HepG2 (cell line): ENCODE results near the gene RNF114. TPM values are rescaled to one million over a fixed set of nuclear protein-coding genes. Genes with fewer than 3 reads are reported as not detected.

Experiments
- ARID3A ChIP-seq: IDR thresholded peaks from 2 replicates; pipeline ENCODE4 v1.6.1; 2012; ENCODE audit warnings: low read depth, low read length, improper control_type of control experiment
- ASH2L ChIP-seq: fragments of 300-600, 200-600 bp; sonication (generic); IDR thresholded peaks from 2 replicates; pipeline ENCODE4 v1.7.0; 2017; ENCODE audit warnings: low read depth, mild to moderate bottlenecking, moderate library complexity, mixed read lengths, low read length; ENCODE audit not compliant: insufficient read length
- DMAP1 ChIP-seq: IDR thresholded peaks from 2 replicates; pipeline ENCODE4 v1.6.1; 2016
- FOXA3 ChIP-seq: IDR thresholded peaks from 2 replicates; pipeline ENCODE4 v1.6.1; 2016; ENCODE audit warnings: missing genetic modification reagents, missing compliant biosample characterization
- GATAD1 ChIP-seq: IDR thresholded peaks from 2 replicates; pipeline ENCODE4 v1.6.1; 2016; ENCODE audit warnings: missing genetic modification reagents, missing compliant biosample characterization
- GTF3A ChIP-seq: sonication (generic); formaldehyde crosslinking; conservative IDR thresholded peaks from 2 replicates; pipeline ENCODE4 v1.4.0; 2020; ENCODE audit warnings: mild to moderate bottlenecking, missing genetic modification reagents
- HNF4A ChIP-seq: sonication (generic); formaldehyde crosslinking; IDR thresholded peaks from 2 replicates; pipeline ENCODE4 v1.4.0; 2020; ENCODE audit warnings: missing genetic modification reagents
- HNRNPL ChIP-seq: fragments of 200-400 bp; formaldehyde crosslinking; IDR thresholded peaks from 2 replicates; pipeline ENCODE4 v1.6.1; 2017; ENCODE audit warnings: mild to moderate bottlenecking, low read depth, low read length
- HNRNPLL ChIP-seq: fragments of 200-400 bp; formaldehyde crosslinking; IDR thresholded peaks from 2 replicates; pipeline ENCODE4 v1.6.1; 2017; ENCODE audit warnings: mild to moderate bottlenecking, low read depth, low read length; ENCODE audit not compliant: poor library complexity, severe bottlenecking
- JUN ChIP-seq: sonication (generic); formaldehyde crosslinking; IDR thresholded peaks from 2 replicates; pipeline ENCODE4 v1.4.0; 2020; ENCODE audit warnings: mild to moderate bottlenecking, missing genetic modification reagents
- KDM6A ChIP-seq: IDR thresholded peaks from 2 replicates; pipeline ENCODE4 v1.6.1; 2016; ENCODE audit warnings: low read depth
- LCORL ChIP-seq, 2 experiments: fragments of 450-650 bp in 1 of 2; sonication (generic) in 1 of 2; formaldehyde crosslinking in 1 of 2; IDR thresholded peaks; 2 replicates each; pipeline versions ENCODE4 v1.5.0 to v1.6.1; 2017 to 2020; ENCODE audit warnings: antibody characterized with exemption in 1 of 2, missing genetic modification reagents in 1 of 2
- MED1 ChIP-seq: sonication (generic); formaldehyde crosslinking; IDR thresholded peaks from 2 replicates; pipeline ENCODE4 v1.4.0; 2020; ENCODE audit warnings: missing genetic modification reagents
- MED13 ChIP-seq: sonication (generic); formaldehyde crosslinking; IDR thresholded peaks from 2 replicates; pipeline ENCODE4 v1.5.0; 2020; ENCODE audit warnings: missing genetic modification reagents
- MEF2D ChIP-seq: sonication (generic); formaldehyde crosslinking; IDR thresholded peaks from 2 replicates; pipeline ENCODE4 v1.5.1; 2020; ENCODE audit warnings: mild to moderate bottlenecking, missing genetic modification reagents
- MIER2 ChIP-seq: IDR thresholded peaks from 2 replicates; pipeline ENCODE4 v1.6.1; 2016; ENCODE audit warnings: missing biosample characterization, missing genetic modification reagents
- MXI1 ChIP-seq: IDR thresholded peaks from 3 replicates; pipeline ENCODE4 v1.6.1; 2012; ENCODE audit warnings: low read depth, low read length, inconsistent platforms, borderline replicate concordance
- MYC ChIP-seq: sonication (generic); formaldehyde crosslinking; IDR thresholded peaks from 2 replicates; pipeline ENCODE4 v1.9.0; 2021; ENCODE audit warnings: missing genetic modification reagents, borderline replicate concordance
- NR2F2 ChIP-seq: IDR thresholded peaks from 2 replicates; pipeline ENCODE4 v1.6.1; 2012; ENCODE audit warnings: low read depth, inconsistent platforms, borderline replicate concordance
- PAXIP1 ChIP-seq: sonication (generic); formaldehyde crosslinking; conservative IDR thresholded peaks from 2 replicates; pipeline ENCODE4 v1.4.0; 2020; ENCODE audit warnings: mild to moderate bottlenecking, missing genetic modification reagents, moderate library complexity
- RXRA ChIP-seq: sonication (generic); formaldehyde crosslinking; IDR thresholded peaks from 2 replicates; pipeline ENCODE4 v1.5.1; 2020; ENCODE audit warnings: missing genetic modification reagents
- RXRB ChIP-seq: IDR thresholded peaks from 2 replicates; pipeline ENCODE4 v1.6.1; 2016; ENCODE audit warnings: borderline replicate concordance, missing genetic modification reagents, missing compliant biosample characterization
- TBL1XR1 ChIP-seq: fragments of 150-350 bp; IDR thresholded peaks from 2 replicates; pipeline ENCODE4 v1.6.1; 2014; ENCODE audit warnings: borderline replicate concordance, low read length; ENCODE audit not compliant: partially characterized antibody
- TMF1 ChIP-seq: sonication (generic); formaldehyde crosslinking; IDR thresholded peaks from 2 replicates; pipeline ENCODE4 v1.8.1; 2022; ENCODE audit warnings: low read depth, missing genetic modification reagents
- ZBTB1 ChIP-seq: sonication (generic); formaldehyde crosslinking; IDR thresholded peaks from 2 replicates; pipeline ENCODE4 v1.4.0; 2020; ENCODE audit warnings: missing genetic modification reagents, borderline replicate concordance
- ZNF234 ChIP-seq: sonication (generic); formaldehyde crosslinking; conservative IDR thresholded peaks from 2 replicates; pipeline ENCODE4 v1.5.1; 2020; ENCODE audit warnings: mild to moderate bottlenecking, missing genetic modification reagents
- ZNF335 ChIP-seq: sonication (generic); formaldehyde crosslinking; IDR thresholded peaks from 2 replicates; pipeline ENCODE4 v1.4.0; 2020; ENCODE audit warnings: missing genetic modification reagents
- ZNF878 ChIP-seq: sonication (generic); formaldehyde crosslinking; IDR thresholded peaks from 2 replicates; pipeline ENCODE4 v1.8.1; 2023; ENCODE audit warnings: mild to moderate bottlenecking, missing genetic modification reagents, moderate library complexity
- polyA plus RNA-seq, 8 experiments: library from polyadenylated mRNA; depleted of rRNA in 3 of 8; stranded (reverse) in 7 of 8; unstranded in 1 of 8; fragments of >200 nt; fragmentation: Illumina TruSeq in 4 of 8; extraction: Trizol in 4 of 8; gene quantifications; 2 replicates each; pipeline versions ENCODE4 v1.2.1 to v1.2.3, GENCODE V29; 2011 to 2016; ENCODE audit warnings: low read depth in 4 of 8, missing spikeins in 1 of 8, mixed read lengths in 1 of 8; ENCODE audit not compliant: insufficient read depth in 1 of 8
- total RNA-seq, 5 experiments: library from RNA; depleted of rRNA; stranded (reverse); fragments of >200 nt; fragmentation: Illumina TruSeq; extraction: Trizol; gene quantifications; 2 replicates each; pipeline ENCODE4 v1.2.3, GENCODE V29; 2016; ENCODE audit warnings: low read depth in 1 of 5

Gene RNF114
- total and polyA plus RNA-seq, 2 of the 13 experiments (the other 11 are each of a cell fraction or from before 2014, with no cell fraction given) = 119 to 126 TPM

GRCh38 chr20:49976542-49976941 lies 40.3 kb downstream of the RNF114 start (continued):
- TF ChIP-seq ARID3A = 0 out of 2 replicates have a peak, but pooled peaks have one; percentile 33
- TF ChIP-seq FOXA3 (CRISPR knock-in tag) = peak; percentile 68; the same call in 1 of the 2 replicates
- TF ChIP-seq HNF4A (CRISPR knock-in tag) = peak; percentile 32
- peak; percentile 17 for TF ChIP-seq ASH2L
- no peak for TF ChIP-seq MED13
- TF ChIP-seq PAXIP1 (CRISPR knock-in tag) = peak; percentile 64
- peak; percentile 31; the same call in 1 of the 2 replicates for TF ChIP-seq DMAP1 (CRISPR knock-in tag)
- peak; percentile 43; the same call in 1 of the 3 replicates for TF ChIP-seq MXI1
- no peak for TF ChIP-seq TMF1
- TF ChIP-seq ZBTB1 (CRISPR knock-in tag) = no peak
- peak; percentile 79; the same call in 1 of the 2 replicates for TF ChIP-seq JUN (CRISPR knock-in tag)
- TF ChIP-seq HNRNPL = no peak
- TF ChIP-seq ZNF335 (CRISPR knock-in tag) = 0 out of 2 replicates have a peak, but pooled peaks have one; percentile 37
- no peak for TF ChIP-seq MYC (CRISPR knock-in tag)
- peak; percentile 54; the same call in 1 of the 2 replicates for TF ChIP-seq GATAD1 (CRISPR knock-in tag)
- TF ChIP-seq ZNF878 = peak; percentile 60; the same call in 1 of the 2 replicates
- no peak for TF ChIP-seq TBL1XR1
- no peak for TF ChIP-seq ZNF234
- peak; percentile 49; the same call in 1 of the 2 replicates for TF ChIP-seq RXRA (CRISPR knock-in tag)
- peak; percentile 71; the same call in 1 of the 2 replicates for TF ChIP-seq RXRB (CRISPR knock-in tag)
- peak; percentile 23; the same call in 1 of the 2 replicates for TF ChIP-seq MED1 (CRISPR knock-in tag)
- TF ChIP-seq HNRNPLL = no peak
- 0 out of 2 replicates have a peak, but pooled peaks have one; percentile 14 for TF ChIP-seq MEF2D
- 0 out of 2 replicates have a peak, but pooled peaks have one; percentile 21 for TF ChIP-seq KDM6A (CRISPR knock-in tag)
- 0 out of 2 replicates have a peak, but pooled peaks have one; percentile 11 for TF ChIP-seq MIER2 (CRISPR knock-in tag)
- 0 out of 2 replicates have a peak, but pooled peaks have one; percentile 51 for TF ChIP-seq GTF3A (CRISPR knock-in tag)
- peak; percentile 56; the same call in 1 of the 2 replicates for TF ChIP-seq NR2F2
- no peak; the same call in 1 of the 2 replicates for TF ChIP-seq LCORL (IDR thresholded peaks at IDR 0.05)
- TF ChIP-seq LCORL (CRISPR knock-in tag; IDR thresholded peaks at IDR 0.05) = 0 out of 2 replicates have a peak, but pooled peaks have one; percentile 45
